ENCODE results near the gene DLX3.

DNA sequence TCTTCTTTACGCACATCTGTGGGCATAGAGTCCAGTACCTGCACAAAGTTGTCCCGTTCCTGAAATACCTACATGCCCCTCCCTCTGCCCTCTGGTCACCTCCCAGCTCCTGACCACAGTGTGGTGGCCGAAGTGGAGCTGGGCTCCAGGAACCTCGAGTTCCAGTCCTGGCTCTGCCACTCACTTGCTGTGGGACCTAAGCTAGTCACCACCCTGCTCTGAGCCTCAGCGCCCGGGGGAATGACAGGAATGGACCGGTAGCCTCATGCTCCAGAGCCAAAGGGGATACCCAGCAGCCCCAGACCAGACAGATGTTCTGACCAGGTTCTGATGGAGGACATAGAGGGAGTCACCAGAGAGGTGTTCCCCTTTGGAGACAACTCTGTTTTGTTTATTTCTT lies 34.2 kb upstream of the DLX3 start:
- TF ChIP-seq, protein P1, sequence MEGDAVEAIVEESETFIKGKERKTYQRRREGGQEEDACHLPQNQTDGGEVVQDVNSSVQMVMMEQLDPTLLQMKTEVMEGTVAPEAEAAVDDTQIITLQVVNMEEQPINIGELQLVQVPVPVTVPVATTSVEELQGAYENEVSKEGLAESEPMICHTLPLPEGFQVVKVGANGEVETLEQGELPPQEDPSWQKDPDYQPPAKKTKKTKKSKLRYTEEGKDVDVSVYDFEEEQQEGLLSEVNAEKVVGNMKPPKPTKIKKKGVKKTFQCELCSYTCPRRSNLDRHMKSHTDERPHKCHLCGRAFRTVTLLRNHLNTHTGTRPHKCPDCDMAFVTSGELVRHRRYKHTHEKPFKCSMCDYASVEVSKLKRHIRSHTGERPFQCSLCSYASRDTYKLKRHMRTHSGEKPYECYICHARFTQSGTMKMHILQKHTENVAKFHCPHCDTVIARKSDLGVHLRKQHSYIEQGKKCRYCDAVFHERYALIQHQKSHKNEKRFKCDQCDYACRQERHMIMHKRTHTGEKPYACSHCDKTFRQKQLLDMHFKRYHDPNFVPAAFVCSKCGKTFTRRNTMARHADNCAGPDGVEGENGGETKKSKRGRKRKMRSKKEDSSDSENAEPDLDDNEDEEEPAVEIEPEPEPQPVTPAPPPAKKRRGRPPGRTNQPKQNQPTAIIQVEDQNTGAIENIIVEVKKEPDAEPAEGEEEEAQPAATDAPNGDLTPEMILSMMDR (IDR thresholded peaks at IDR 0.05) = no peak
- TF ChIP-seq EZH2 (IDR thresholded peaks at IDR 0.05) (no peak), EZH2phosphoT487 (IDR thresholded peaks at IDR 0.05) (no peak)

All from neural progenitor cell (in vitro differentiated cells).